ENCODE data around the gene GTF2H2C_2.
A peak's percentile ranks its signal among the peaks of the same experiment; 100 is the strongest.
"Not testable (repeated sequence)": the region's sequence is repeated elsewhere in the genome, so short reads cannot be mapped to it uniquely, and the experiment has no call there.

GTF2H2C_2 gene

GRCh38 chr5:70415117-70415516 lies at the start of gene GTF2H2C_2:
GTF2H2C_2 (plus strand) TSS chr5:70415368.
- H3K27ac ChIP-seq (ENCODE audit: low read depth, low read length, poor library complexity, severe bottlenecking); CTCF ChIA-PET; H3K4me3 ChIP-seq (ENCODE audit: low read depth, low read length, poor library complexity, severe bottlenecking); POLR2A ChIA-PET (ENCODE audit: low non-redundant PET); H3K36me3 ChIP-seq (ENCODE audit: insufficient read depth, low read length, poor library complexity, severe bottlenecking); intact Hi-C loops (cut with micrococcal nuclease; ENCODE audit: unreplicated experiment); H3K27me3 ChIP-seq (replicated peaks; ENCODE audit: insufficient read depth, low read depth, low read length, poor library complexity); H3K9me3 ChIP-seq (ENCODE audit: low read depth, low read length, poor library complexity, severe bottlenecking); DNase-seq (ENCODE audit: low spot score); H3K4me1 ChIP-seq (ENCODE audit: insufficient read depth, low read length, poor library complexity, severe bottlenecking); BruUV-seq (replicated peaks): not testable (repeated sequence)

DNA sequence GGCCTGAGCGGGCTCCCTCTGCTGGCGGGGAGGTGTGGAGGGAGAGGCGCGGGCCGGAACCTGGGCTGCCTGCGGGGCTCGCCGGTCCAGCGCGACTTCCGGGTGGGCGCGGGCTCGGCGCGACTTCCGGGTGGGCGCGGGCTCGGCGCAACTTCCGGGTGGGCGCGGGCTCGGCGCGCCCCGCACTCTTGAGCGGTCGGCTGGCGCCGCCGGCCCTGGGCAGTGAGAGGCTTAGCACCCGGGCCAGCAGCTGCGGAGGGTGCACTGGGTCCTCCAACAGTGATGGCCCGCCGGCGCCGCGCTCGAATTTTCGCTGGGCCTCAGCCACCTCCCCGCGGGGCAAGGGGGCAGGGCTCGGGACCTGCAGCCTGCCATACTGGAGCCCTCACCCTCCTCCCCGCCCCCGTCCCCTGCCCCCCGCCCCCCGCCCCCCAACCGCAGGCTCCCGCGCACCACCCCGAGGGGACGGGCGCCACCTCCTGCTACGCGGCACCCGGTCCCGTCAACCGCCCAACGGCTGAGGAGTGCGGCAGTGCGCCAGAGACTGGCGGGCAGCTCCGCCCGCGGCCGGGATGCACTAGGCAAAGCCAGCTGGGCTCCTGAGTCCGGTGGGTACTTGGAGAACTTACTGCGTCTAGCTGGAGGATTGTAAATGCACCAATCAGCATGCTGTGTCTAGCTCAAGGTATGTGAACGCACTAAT lies 14.0 kb upstream of the GTF2H2C_2 start:
- DNase-seq (ENCODE audit: low spot score); CTCF ChIA-PET; H3K27ac ChIP-seq (ENCODE audit: low read depth, low read length, poor library complexity, severe bottlenecking); H3K36me3 ChIP-seq (ENCODE audit: insufficient read depth, low read length, poor library complexity, severe bottlenecking); H3K9me3 ChIP-seq (ENCODE audit: low read depth, low read length, poor library complexity, severe bottlenecking); intact Hi-C loops (cut with micrococcal nuclease; ENCODE audit: unreplicated experiment); POLR2A ChIA-PET (ENCODE audit: low non-redundant PET); BruUV-seq (replicated peaks); H3K4me1 ChIP-seq (ENCODE audit: insufficient read depth, low read length, poor library complexity, severe bottlenecking); H3K27me3 ChIP-seq (replicated peaks; ENCODE audit: insufficient read depth, low read depth, low read length, poor library complexity): not testable (repeated sequence)
- H3K4me3 ChIP-seq (ENCODE audit: low read depth, low read length, poor library complexity, severe bottlenecking): peak overlapping the region; percentile 40

GRCh38 chr5:70421322-70421721 lies 6.2 kb downstream of the GTF2H2C_2 start:
- POLR2A ChIA-PET (ENCODE audit: low non-redundant PET); H3K36me3 ChIP-seq (ENCODE audit: insufficient read depth, low read length, poor library complexity, severe bottlenecking); H3K4me1 ChIP-seq (ENCODE audit: insufficient read depth, low read length, poor library complexity, severe bottlenecking); intact Hi-C loops (cut with micrococcal nuclease; ENCODE audit: unreplicated experiment); H3K27ac ChIP-seq (ENCODE audit: low read depth, low read length, poor library complexity, severe bottlenecking); CTCF ChIA-PET; H3K9me3 ChIP-seq (ENCODE audit: low read depth, low read length, poor library complexity, severe bottlenecking); BruUV-seq (replicated peaks); DNase-seq (ENCODE audit: low spot score); H3K27me3 ChIP-seq (replicated peaks; ENCODE audit: insufficient read depth, low read depth, low read length, poor library complexity); H3K4me3 ChIP-seq (ENCODE audit: low read depth, low read length, poor library complexity, severe bottlenecking): not testable (repeated sequence)

GRCh38 chr5:70423215-70423614 lies 8.0 kb downstream of the GTF2H2C_2 start:
- H3K4me3 ChIP-seq (ENCODE audit: low read depth, low read length, poor library complexity, severe bottlenecking); CTCF ChIA-PET; intact Hi-C loops (cut with micrococcal nuclease; ENCODE audit: unreplicated experiment); H3K27ac ChIP-seq (ENCODE audit: low read depth, low read length, poor library complexity, severe bottlenecking); POLR2A ChIA-PET (ENCODE audit: low non-redundant PET); H3K4me1 ChIP-seq (ENCODE audit: insufficient read depth, low read length, poor library complexity, severe bottlenecking); DNase-seq (ENCODE audit: low spot score); H3K9me3 ChIP-seq (ENCODE audit: low read depth, low read length, poor library complexity, severe bottlenecking); BruUV-seq (replicated peaks); H3K36me3 ChIP-seq (ENCODE audit: insufficient read depth, low read length, poor library complexity, severe bottlenecking); H3K27me3 ChIP-seq (replicated peaks; ENCODE audit: insufficient read depth, low read depth, low read length, poor library complexity): not testable (repeated sequence)

- intact Hi-C loops (cut with micrococcal nuclease; ENCODE audit: unreplicated experiment); H3K36me3 ChIP-seq (ENCODE audit: insufficient read depth, low read length, poor library complexity, severe bottlenecking); H3K27ac ChIP-seq (ENCODE audit: low read depth, low read length, poor library complexity, severe bottlenecking); POLR2A ChIA-PET (ENCODE audit: low non-redundant PET); CTCF ChIA-PET; DNase-seq (ENCODE audit: low spot score); BruUV-seq (replicated peaks); H3K4me3 ChIP-seq (ENCODE audit: low read depth, low read length, poor library complexity, severe bottlenecking); H3K9me3 ChIP-seq (ENCODE audit: low read depth, low read length, poor library complexity, severe bottlenecking); H3K27me3 ChIP-seq (replicated peaks; ENCODE audit: insufficient read depth, low read depth, low read length, poor library complexity); H3K4me1 ChIP-seq (ENCODE audit: insufficient read depth, low read length, poor library complexity, severe bottlenecking): not testable (repeated sequence)
These were observed 23.4 kb downstream of the GTF2H2C_2 start for GRCh38 chr5:70438518-70438917.

GRCh38 chr5:70449565-70449964 lies 34.4 kb downstream of the GTF2H2C_2 start:
- H3K4me3 ChIP-seq (ENCODE audit: low read depth, low read length, poor library complexity, severe bottlenecking); intact Hi-C loops (cut with micrococcal nuclease; ENCODE audit: unreplicated experiment); H3K27me3 ChIP-seq (replicated peaks; ENCODE audit: insufficient read depth, low read depth, low read length, poor library complexity); H3K9me3 ChIP-seq (ENCODE audit: low read depth, low read length, poor library complexity, severe bottlenecking); H3K4me1 ChIP-seq (ENCODE audit: insufficient read depth, low read length, poor library complexity, severe bottlenecking); BruUV-seq (replicated peaks); DNase-seq (ENCODE audit: low spot score); H3K36me3 ChIP-seq (ENCODE audit: insufficient read depth, low read length, poor library complexity, severe bottlenecking); H3K27ac ChIP-seq (ENCODE audit: low read depth, low read length, poor library complexity, severe bottlenecking); CTCF ChIA-PET; POLR2A ChIA-PET (ENCODE audit: low non-redundant PET): not testable (repeated sequence)

GRCh38 chr5:70451249-70451984 lies 36.2 kb downstream of the GTF2H2C_2 start:
- H3K27me3 ChIP-seq (replicated peaks; ENCODE audit: insufficient read depth, low read depth, low read length, poor library complexity); H3K4me1 ChIP-seq (ENCODE audit: insufficient read depth, low read length, poor library complexity, severe bottlenecking); H3K4me3 ChIP-seq (ENCODE audit: low read depth, low read length, poor library complexity, severe bottlenecking); H3K36me3 ChIP-seq (ENCODE audit: insufficient read depth, low read length, poor library complexity, severe bottlenecking); DNase-seq (ENCODE audit: low spot score); intact Hi-C loops (cut with micrococcal nuclease; ENCODE audit: unreplicated experiment); H3K9me3 ChIP-seq (ENCODE audit: low read depth, low read length, poor library complexity, severe bottlenecking); BruUV-seq (replicated peaks); CTCF ChIA-PET; H3K27ac ChIP-seq (ENCODE audit: low read depth, low read length, poor library complexity, severe bottlenecking); POLR2A ChIA-PET (ENCODE audit: low non-redundant PET): not testable (repeated sequence)

- CTCF ChIA-PET; H3K27ac ChIP-seq (ENCODE audit: low read depth, low read length, poor library complexity, severe bottlenecking); H3K4me1 ChIP-seq (ENCODE audit: insufficient read depth, low read length, poor library complexity, severe bottlenecking); DNase-seq (ENCODE audit: low spot score); BruUV-seq (replicated peaks); POLR2A ChIA-PET (ENCODE audit: low non-redundant PET); H3K4me3 ChIP-seq (ENCODE audit: low read depth, low read length, poor library complexity, severe bottlenecking); H3K36me3 ChIP-seq (ENCODE audit: insufficient read depth, low read length, poor library complexity, severe bottlenecking); intact Hi-C loops (cut with micrococcal nuclease; ENCODE audit: unreplicated experiment); H3K9me3 ChIP-seq (ENCODE audit: low read depth, low read length, poor library complexity, severe bottlenecking); H3K27me3 ChIP-seq (replicated peaks; ENCODE audit: insufficient read depth, low read depth, low read length, poor library complexity): not testable (repeated sequence)
These were observed 41.9 kb downstream of the GTF2H2C_2 start for GRCh38 chr5:70457093-70457492.
